NCI-H345 treated with DMSO at 0.1 percent for 48 hours (cell line): ENCODE results near the gene TMEM161B.
"Not testable (repeated sequence)": the region's sequence is repeated elsewhere in the genome, so short reads cannot be mapped to it uniquely, and the experiment has no call there.

Experiments used
- DNase-seq: peaks from one replicate; lab custom pipeline; 2025; ENCODE audit not compliant: unreplicated experiment; lab: John Stamatoyannopoulos, UW

Gene TMEM161B

GRCh38 chr5:88188458-88189132 lies 80.0 kb downstream of the TMEM161B start:
- DNase-seq: no peak

DNA sequence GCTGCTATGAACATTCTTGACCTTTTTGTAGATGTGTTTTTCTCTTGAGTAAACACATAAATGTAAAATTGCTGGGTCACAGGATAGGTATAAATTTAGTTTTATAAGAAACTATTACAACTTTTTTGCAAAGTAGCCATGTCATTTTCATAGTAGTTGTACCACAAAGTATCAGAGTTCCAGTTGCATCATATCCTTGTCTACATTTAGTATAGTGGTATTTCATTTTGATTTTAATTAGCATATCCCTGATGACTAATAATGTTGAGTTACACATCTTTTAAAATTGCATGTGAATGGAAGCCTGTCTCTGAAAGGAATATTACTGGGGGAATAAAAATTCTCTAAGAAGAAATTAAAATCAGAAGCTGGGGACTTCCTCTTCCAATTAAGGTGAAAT lies 85.4 kb downstream of the TMEM161B start:
- DNase-seq: no peak

DNA sequence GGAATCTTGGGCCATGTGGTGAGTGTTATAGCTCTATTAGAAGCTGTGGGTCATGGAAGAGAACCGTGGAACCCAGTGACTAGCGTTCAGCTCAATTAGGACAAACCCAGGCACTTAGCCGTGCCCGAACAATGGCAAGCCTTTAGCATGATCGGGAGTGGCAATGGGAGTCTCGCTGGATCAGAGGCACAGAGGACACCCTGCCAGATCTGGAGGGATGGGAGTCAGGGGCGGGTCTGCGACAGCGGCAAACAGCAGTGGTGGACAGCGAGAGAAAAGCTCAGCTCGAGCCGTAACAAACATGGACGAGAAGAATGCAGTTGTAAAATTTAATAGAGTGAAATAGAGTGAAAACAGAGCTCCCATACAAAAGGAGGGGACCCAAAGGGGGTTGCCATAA lies 91.2 kb downstream of the TMEM161B start:
- DNase-seq: not testable (repeated sequence)

DNA sequence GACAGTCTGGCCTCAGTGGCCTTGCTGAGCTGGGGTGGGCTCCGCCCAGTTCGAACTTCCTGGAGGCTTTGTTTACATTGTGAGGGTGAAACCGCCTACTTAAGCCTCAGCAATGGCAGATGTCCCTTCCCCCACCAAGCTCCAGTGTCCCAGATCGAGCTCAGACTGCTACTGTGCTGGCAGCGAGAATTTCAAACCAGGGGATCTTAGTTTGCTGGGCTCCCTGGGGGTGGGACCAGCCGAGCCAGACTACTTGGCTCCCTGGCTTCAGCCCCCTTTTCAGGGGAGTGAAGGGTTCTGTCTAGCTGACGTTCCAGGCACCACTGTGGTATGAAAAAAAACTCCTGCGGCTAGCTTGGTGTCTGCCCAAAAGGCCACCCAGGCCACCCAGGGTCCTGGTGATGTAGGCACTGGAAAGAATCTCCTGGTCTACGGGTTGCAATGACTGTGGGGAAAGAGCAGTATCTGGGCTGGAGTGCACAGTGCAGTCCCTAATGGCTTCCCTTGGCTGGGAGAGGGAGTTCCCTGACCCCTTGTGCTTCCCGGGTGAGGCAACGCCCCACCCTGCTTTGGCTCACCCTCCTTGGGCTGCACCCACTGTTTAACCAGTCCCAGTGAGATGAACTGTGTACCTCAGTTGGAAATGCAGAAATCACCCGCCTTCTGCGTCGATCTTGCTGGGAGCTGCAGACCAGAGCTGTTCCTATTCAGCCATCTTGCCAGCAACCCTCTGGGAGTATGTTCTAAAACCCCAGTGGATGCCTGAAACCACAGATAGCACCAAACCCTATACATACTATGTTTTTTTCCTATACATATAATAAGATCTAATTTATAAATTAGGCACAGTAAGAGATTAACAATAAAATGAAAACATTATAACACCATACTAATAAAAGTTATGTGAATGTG lies 95.5 kb downstream of the TMEM161B start:
- DNase-seq: no peak

GRCh38 chr5:88159591-88159990 lies 109.1 kb downstream of the TMEM161B start:
- DNase-seq: no peak

DNA sequence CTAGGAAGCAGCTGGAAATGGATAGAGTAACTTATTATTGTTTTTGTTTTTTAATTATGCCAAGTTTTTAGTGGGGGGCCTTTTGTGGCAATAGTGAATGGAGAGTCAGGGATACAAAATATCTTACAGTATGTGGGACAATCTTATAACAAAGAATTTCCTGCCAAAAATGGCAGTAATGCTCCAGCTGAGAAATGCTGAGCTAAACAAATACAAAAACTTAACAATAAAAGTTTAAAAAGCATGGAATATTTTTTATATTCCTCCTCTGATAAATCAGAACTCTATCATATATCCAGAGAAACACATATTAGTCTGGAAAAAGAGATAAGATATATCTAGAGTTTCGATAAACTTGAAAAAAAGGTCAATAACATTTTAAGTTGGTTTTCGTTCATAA lies 110.6 kb downstream of the TMEM161B start:
- DNase-seq: no peak

DNA sequence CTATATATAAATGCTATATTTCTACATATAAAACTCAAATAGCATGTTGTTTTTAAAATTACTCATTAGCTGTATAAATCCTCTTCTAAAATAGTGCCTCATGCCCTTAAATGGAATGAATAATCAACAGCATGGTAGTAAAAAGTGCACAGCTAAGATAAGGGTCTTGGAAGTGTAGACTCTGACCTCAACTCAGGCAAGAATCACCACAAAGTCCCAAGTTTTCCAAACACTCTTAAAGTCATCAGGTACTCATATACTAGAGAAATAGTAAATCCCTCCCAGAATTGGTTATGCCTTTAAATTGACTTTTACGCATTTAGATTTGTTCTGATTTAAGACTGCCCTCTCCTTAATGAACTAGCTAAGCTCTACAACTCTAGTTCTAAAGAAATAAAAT lies 113.8 kb downstream of the TMEM161B start:
- no peak for DNase-seq

DNA sequence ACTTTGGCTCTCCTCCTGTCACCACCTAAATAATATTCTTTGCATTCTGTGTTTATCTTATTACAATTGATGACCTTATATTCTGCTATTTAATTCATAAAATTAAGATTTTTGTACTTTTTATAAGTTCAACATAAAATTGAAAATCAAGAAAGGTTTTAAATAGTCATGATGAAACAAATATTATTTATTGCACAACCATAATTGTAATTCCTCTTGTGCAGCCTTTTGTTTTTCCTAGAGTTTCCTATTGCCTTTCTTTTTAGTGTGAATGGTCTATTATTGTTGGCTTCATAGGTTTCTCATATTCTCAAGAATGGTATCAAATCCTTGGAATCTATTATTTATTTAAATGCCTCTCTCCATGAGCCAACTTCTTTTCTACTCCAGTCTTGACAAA lies 117.9 kb downstream of the TMEM161B start:
- DNase-seq: no peak

- DNase-seq: no peak
These were observed 122.8 kb downstream of the TMEM161B start for GRCh38 chr5:88145611-88146467.

- DNase-seq: no peak
These were observed 123.4 kb downstream of the TMEM161B start for GRCh38 chr5:88145221-88145610.
